Esophagus (tissue), 2 donors: ENCODE data around the gene HMCN2. TPM values are rescaled to one million over a fixed set of nuclear protein-coding genes. Genes with fewer than 3 reads are reported as not detected.

Experiments
- H3K27ac ChIP-seq, 2 donors: one replicate each; pipeline ENCODE4 v1.5.1; 2013; ENCODE audit warnings: low read depth in 2 of 2, mild to moderate bottlenecking in 2 of 2, inconsistent platforms in 1 of 2, low read length in 1 of 2, moderate library complexity in 1 of 2
- H3K27me3 ChIP-seq, 2 donors: one replicate each; pipeline ENCODE4 v1.6.1; 2013; ENCODE audit warnings: low read length in 2 of 2, control low read depth in 1 of 2, mild to moderate bottlenecking in 1 of 2; ENCODE audit not compliant: insufficient read depth in 2 of 2, control insufficient read depth in 1 of 2
- H3K36me3 ChIP-seq, 2 donors: one replicate each; pipeline ENCODE4 v1.6.1; 2013; ENCODE audit warnings: low read length in 1 of 2; ENCODE audit not compliant: control insufficient read depth in 2 of 2, insufficient read depth in 2 of 2
- H3K4me1 ChIP-seq, 2 donors: one replicate each; pipeline ENCODE4 v1.6.1; 2013; ENCODE audit warnings: low read length in 1 of 2; ENCODE audit not compliant: control insufficient read depth in 2 of 2, insufficient read depth in 2 of 2
- H3K4me3 ChIP-seq, 2 donors: one replicate each; pipeline ENCODE4 v1.5.1; 2013; ENCODE audit warnings: low read length in 2 of 2, mild to moderate bottlenecking in 2 of 2, low read depth in 1 of 2, moderate library complexity in 1 of 2
- H3K9me3 ChIP-seq, 2 donors: one replicate each; pipeline ENCODE4 v1.6.1; 2013; ENCODE audit warnings: mild to moderate bottlenecking in 2 of 2, low read depth in 1 of 2, low read length in 1 of 2, moderate library complexity in 1 of 2; ENCODE audit not compliant: control insufficient read depth in 2 of 2, insufficient read depth in 1 of 2
- WGBS, 2 donors: extraction: QIAGEN DNeasy Blood & Tissue Kit; methylation state at CpG; one replicate each; pipeline ENCODE4 v1.1.7; 2013; 5-methylcytosine and 5-hydroxymethylcytosine counted together
- polyA plus RNA-seq, 2 donors: library from polyadenylated mRNA; stranded (reverse); fragments of 200-250 nt; gene quantifications; one replicate each; pipeline ENCODE4 v1.2.3, GENCODE V29; 2013
- donor health status: healthy with polysubstance abuse.
- donor health status: Bipolar disorder and iron deficiency.

The HMCN2 gene
- polyA plus RNA-seq, 2 donors: 4.1 to 4.8 TPM

- Histone ChIP-seq H3K36me3 (no peaks in the 10 kb centered on the region), H3K4me3 (no peak overlapping the region), H3K27me3 (no peaks in the 10 kb centered on the region), H3K27ac (no peak overlapping the region), H3K4me1 (no peaks in the 10 kb centered on the region), H3K9me3 (no peaks in the 10 kb centered on the region)
- WGBS, 2 donors: 85 to 92% methylated on average over 9 of the region's 9 CpGs
Observed at GRCh38 chr9:130361873-130362362, 96.4 kb downstream of the HMCN2 start.

GRCh38 chr9:130362691-130363090, 97.1 kb downstream of the HMCN2 start:
- H3K4me3 ChIP-seq: no peak overlapping the region
- H3K27ac ChIP-seq: no peak overlapping the region
- H3K4me1 ChIP-seq: no peaks in the 10 kb centered on the region
- H3K27me3 ChIP-seq: no peaks in the 10 kb centered on the region
- 90 to 93% methylated on average over 13 of the region's 13 CpGs for WGBS, 2 donors
- H3K36me3 ChIP-seq: no peaks in the 10 kb centered on the region
- no peaks in the 10 kb centered on the region for H3K9me3 ChIP-seq

- Histone ChIP-seq H3K4me3 (no peak overlapping the region), H3K27me3 (no peaks in the 10 kb centered on the region), H3K4me1 (no peaks in the 10 kb centered on the region), H3K27ac (no peak overlapping the region), H3K9me3 (no peaks in the 10 kb centered on the region), H3K36me3 (no peaks in the 10 kb centered on the region)
- WGBS, 2 donors: 83 to 85% methylated on average over 9 of the region's 9 CpGs
Observed at GRCh38 chr9:130363755-130364404, 98.3 kb downstream of the HMCN2 start.

DNA sequence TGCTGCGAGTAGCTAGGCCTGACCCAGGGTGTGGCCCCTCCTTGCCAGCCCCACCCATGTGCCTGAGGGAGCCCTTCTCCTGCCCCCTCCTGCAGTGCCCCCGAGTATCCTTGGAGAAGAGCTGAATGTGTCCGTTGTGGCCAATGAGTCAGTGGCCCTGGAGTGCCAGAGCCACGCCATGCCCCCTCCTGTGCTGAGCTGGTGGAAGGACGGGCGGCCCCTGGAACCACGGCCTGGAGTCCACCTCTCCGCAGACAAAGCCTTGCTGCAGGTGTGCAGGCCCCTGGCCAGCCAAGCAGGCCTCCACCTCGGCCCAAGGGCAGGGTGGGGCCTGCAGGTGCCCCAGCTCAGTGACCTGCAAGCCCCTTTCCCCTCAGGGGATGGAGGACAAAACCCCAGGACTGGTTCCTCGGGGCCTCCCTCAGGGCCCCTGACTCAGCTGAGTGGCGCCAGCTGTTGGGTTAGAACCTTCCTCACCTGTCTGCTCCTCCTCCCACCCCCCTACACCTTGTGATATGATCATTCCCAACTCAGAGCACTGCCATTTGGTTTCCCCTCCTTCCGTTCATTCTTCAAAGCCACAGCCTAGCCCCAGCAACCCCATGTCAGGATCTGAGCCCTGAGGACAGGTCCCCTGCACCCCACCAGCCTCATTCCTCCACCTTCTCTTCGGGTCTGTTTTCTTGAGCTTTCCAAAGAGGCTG, 99.2 kb downstream of the HMCN2 start:
- no peak overlapping the region for H3K27ac ChIP-seq
- no peaks in the 10 kb centered on the region for H3K4me1 ChIP-seq
- H3K36me3 ChIP-seq: no peaks in the 10 kb centered on the region
- H3K4me3 ChIP-seq: no peak overlapping the region
- no peaks in the 10 kb centered on the region for H3K9me3 ChIP-seq
- WGBS, 2 donors: 58 to 65% methylated on average over 13 of the region's 13 CpGs
- no peaks in the 10 kb centered on the region for H3K27me3 ChIP-seq

- Histone ChIP-seq H3K9me3 (no peaks in the 10 kb centered on the region), H3K36me3 (no peaks in the 10 kb centered on the region), H3K27ac (no peak overlapping the region), H3K4me3 (no peak overlapping the region), H3K27me3 (no peaks in the 10 kb centered on the region), H3K4me1 (no peaks in the 10 kb centered on the region)
- WGBS, 2 donors: 77% methylated on average over 10 of the region's 10 CpGs
Observed at GRCh38 chr9:130365323-130365721, 99.8 kb downstream of the HMCN2 start.

DNA sequence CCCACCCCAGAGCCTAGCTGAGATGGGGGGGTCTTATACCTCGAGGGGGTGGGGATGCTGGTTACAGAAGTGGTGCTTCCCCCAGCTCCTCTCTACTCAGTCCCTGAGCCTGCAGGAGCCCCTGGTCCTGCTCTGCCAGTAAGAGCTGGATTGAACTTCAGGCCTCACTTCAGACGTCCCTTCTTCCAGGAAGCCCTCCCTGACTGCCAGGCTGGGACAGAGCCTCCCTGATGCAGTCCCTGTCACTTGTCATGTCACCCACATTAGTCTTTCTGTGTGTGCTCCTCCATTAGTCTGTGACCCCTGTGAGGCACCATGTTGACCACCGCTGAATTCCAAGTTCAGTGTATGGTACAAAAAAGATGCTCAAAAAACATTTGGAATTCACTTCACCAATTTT, 100.5 kb downstream of the HMCN2 start:
- Histone ChIP-seq H3K4me3 (no peak overlapping the region), H3K27ac (no peak overlapping the region), H3K4me1 (no peaks in the 10 kb centered on the region), H3K36me3 (no peaks in the 10 kb centered on the region), H3K9me3 (no peaks in the 10 kb centered on the region), H3K27me3 (no peaks in the 10 kb centered on the region)
- WGBS, 2 donors: 76 to 87% methylated on average over 3 of the region's 3 CpGs

- H3K27ac ChIP-seq: no peak overlapping the region
- no peak overlapping the region for H3K4me3 ChIP-seq
- H3K27me3 ChIP-seq: no peaks in the 10 kb centered on the region
- WGBS, 2 donors: 86 to 88% methylated on average over 8 of the region's 8 CpGs
- H3K36me3 ChIP-seq: no peaks in the 10 kb centered on the region
- H3K4me1 ChIP-seq: no peaks in the 10 kb centered on the region
- H3K9me3 ChIP-seq: no peaks in the 10 kb centered on the region
Observed at GRCh38 chr9:130366888-130367550, 101.5 kb downstream of the HMCN2 start.

GRCh38 chr9:130368631-130369103, 103.1 kb downstream of the HMCN2 start:
- no peaks in the 10 kb centered on the region for H3K9me3 ChIP-seq
- no peaks in the 10 kb centered on the region for H3K4me1 ChIP-seq
- no peak overlapping the region for H3K27ac ChIP-seq
- H3K4me3 ChIP-seq: no peak overlapping the region
- no peaks in the 10 kb centered on the region for H3K27me3 ChIP-seq
- H3K36me3 ChIP-seq: no peaks in the 10 kb centered on the region
- WGBS, 2 donors: 43 to 47% methylated on average over 8 of the region's 8 CpGs

GRCh38 chr9:130370226-130370625, 104.7 kb downstream of the HMCN2 start:
- Histone ChIP-seq H3K9me3 (no peaks in the 10 kb centered on the region), H3K27me3 (no peaks in the 10 kb centered on the region)

More at GRCh38 chr9:130370226-130370625, 104.7 kb downstream of the HMCN2 start:
- H3K4me3 ChIP-seq: no peak overlapping the region
- H3K4me1 ChIP-seq: no peaks in the 10 kb centered on the region
- no peaks in the 10 kb centered on the region for H3K36me3 ChIP-seq
- 69 to 71% methylated on average over 6 to 7 of the region's 7 CpGs for WGBS, 2 donors
- H3K27ac ChIP-seq: no peak overlapping the region
